HG03060 (cell line): ENCODE data around the gene PLEKHM3.

Experiments
- ATAC-seq: cut with Tn5 transposase; IDR thresholded peaks from one replicate; pipeline ENCODE4 v1.9.1; 2021; ENCODE audit warnings: low read depth, moderate number of reproducible peaks; ENCODE audit not compliant: unreplicated experiment

The PLEKHM3 gene

DNA sequence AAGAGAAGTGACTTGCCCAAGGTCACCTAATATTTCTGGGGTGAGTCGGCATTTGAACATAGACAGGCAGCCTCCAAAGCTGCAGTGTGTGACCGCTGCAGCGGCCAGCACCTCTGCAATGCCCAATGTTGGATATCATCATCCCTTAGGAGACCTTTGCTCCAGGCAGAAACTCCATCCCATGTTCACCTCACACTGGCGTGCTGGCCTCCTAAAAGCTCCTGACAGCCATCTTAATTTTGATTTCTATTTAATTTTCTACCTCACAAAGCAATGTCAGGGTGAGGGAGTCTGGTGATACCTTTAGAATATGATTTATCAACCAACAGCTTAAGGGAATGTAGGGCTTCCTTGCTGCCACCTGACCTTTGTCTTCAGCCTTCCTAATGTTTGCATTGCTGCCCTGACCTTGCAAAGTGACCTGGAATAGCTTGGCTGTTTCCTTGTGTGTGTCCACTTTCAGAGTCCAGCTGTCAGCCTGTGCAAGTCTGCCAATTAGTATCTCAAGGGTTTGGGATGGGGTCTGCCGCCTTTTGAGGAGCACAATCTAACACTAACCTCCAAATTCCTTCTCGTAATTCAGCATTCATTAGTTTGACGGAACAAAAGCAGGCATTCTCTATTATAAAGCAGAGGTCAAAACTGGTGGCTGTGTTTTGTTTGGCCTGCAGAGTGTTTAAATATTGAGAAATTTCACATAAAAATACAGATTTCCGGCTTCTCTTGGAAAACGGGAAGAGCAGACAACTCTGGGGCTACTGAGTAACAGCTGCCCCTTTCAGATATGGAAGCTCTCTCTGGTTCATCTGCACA is 127.6 kb downstream of the PLEKHM3 start:
- ATAC-seq = no peak

DNA sequence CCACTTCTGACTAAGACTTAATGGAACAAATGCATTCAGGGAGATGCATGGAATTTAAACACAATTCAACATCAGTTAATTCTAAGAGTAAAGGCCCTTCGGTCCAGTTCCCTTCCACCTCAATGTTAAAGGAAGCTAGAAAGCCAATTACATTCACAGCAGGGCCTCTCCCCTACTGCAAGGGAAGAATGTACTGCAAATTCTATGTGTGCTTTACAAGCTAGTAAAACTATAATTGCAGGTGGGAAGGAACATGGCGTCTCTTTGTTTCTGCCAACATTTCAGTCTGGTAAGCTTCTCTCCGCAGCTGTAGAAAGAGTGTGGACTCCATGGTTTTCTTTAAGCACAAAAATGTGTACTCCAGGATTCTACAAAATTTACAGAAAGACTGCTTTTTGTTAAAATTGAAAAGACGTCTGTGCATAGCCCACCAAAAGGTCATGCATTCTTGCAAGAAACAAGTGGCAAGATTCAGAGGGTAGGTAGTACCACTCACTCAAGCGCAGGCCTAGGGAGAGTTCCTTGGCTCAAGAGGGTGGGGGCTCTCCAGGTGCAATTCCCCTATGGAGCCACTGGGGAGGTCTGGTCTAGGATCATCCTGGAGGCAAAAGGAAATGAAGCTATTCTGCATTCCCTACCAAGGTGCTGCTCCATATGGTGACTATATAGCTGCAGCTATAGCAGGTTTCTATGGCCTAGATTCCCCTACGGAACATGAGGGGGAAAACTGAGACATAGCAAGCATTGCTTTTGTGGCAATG is 128.6 kb downstream of the PLEKHM3 start:
- no peak for ATAC-seq

DNA sequence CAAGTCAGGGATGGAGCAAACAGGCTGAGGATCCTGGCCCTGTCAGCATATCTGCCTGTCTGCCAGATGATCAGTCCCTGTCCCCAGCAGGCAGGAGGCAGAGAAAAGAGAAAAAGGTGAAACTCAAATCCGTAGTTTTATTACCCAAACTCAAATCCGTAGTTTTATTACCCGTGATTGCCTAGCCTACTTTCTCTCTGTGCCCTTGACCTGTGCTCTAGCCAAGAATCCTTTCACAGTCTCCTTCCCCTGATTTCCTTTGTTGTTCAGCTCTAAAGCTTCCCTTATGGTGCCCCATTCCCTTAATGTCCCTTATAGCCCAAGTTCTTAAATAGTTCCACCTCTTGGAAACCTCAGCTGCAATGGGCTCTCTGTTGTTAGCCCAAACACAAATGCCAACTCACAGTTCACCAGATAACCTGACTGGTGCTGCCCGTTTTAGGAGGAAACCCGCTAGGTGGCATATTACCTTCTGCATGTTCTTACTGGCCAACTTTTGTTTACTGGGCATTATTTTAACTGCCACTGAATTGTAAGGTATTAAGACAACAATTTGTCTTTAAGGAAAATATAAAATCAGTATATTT is 130.0 kb downstream of the PLEKHM3 start:
- ATAC-seq = no peak

DNA sequence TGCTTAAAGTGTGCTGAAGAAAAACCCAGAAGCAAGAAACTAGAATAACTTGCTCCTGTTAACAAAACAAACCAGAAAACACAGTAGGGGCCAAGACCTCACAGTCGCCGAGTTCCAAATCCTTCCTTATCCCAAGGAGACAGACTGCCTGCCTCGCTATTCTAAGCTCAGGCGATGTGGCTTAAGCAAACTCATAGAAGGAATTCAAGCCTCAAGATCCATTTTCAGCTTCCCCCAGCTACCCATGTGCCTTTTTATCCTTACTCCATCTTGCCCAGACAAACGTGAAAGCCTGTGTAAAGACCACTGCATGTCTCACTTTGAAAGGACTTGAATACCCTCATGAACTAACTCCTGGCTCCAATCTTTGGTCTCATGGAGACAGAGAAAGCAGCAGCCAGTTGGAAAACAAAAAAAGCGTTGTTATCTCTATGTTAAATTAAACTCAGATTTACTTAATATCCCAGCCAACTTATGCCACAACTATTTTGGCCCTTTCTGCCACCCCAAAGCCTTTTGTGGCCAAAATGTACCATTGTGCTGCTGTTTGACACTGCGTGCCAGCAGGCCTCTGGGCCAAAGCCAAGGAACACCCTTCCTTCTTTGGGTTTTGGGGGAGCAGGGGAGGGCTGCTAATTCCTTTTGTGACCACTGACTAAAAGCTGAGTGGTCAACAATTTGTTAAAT is 132.5 kb downstream of the PLEKHM3 start:
- no peak for ATAC-seq

DNA sequence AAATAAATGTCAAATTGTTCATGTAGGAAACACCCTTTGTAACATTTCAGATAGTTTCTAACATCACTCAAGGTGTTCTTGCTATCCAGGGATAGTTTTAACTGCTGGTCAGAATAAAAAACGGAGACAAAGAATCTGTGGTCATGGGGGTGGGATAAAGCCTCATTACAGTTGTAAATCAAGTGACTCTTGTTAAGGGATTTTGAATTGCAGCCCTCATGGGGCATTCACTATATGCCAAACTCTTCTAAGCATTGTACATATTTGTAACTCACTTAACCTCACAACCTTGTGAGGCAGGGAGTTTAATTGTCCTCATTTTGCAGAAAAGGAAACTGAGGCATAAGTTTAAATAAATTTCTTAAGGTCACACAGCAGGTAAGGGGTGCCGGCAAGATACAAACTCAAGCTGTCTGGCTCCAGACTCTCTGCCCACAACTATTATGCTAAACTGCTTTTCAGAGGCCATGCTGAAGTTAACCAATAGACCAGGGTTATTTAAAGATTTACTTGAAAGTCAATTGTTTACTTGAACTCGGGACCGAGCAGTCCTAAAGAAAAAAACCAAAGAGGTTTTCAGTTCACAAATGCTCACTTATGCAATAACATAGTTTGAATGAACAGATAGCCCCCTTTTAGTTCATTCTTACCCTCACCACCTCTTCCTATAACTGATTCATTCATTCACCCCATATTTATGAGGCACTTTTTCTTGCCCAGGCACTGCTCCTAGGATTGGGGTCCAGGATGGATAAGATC is 134.1 kb downstream of the PLEKHM3 start:
- no peak for ATAC-seq

DNA sequence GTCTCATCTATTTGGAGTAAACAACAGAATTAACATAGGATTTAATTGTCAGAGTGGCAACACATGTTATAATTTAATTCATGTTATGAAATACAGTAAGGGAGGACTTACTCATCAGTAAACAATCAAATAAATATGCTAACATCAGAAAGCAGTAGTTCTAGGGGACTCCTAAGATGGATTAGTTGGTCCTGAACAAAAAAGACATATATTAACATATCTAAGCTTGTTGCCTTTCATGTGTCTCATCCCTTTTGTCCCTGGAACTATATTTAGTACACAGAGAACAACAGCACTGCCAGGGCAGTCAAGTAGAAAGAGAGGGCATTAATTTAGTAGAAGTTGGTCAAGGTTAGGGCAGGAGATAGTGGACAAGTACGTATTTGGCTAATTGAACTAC is 137.8 kb downstream of the PLEKHM3 start:
- ATAC-seq = no peak

DNA sequence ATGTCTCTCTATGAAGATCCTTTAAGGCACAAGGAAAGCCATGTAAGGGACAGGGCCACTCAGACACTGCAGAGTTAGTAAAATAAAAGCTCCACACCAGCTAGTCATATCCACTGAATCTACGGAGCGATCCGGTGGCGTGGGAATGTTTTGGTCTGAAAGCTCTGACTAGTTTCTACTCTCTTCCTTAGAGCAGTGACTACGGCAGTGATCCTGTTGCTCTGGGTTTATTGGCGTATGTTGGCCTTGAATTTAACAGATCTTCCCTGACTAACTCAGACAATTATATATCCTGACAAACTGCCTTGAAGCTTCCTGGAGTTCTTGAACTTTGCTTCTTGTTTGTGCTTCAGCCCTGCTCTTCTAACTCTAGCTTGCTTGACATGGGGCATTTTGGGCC is 140.3 kb downstream of the PLEKHM3 start:
- no peak for ATAC-seq

DNA sequence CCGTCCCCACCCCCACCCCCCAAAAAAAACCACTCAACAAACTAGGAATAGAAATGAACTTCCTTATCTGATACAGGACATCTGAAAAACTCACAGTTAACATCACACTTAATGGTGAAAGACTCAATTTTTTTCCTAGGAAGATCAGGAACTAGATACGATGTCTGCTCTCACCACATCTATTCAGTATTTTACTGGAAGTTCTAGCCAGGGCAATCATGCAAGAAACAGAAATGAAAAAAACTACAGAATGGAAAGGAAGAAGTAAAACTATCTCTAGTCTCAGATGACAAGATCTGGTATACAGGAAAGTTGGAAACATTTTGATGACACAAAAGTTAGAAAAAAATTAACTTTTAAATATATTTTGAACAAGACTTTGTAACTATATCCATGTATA is 141.2 kb downstream of the PLEKHM3 start:
- ATAC-seq = no peak

DNA sequence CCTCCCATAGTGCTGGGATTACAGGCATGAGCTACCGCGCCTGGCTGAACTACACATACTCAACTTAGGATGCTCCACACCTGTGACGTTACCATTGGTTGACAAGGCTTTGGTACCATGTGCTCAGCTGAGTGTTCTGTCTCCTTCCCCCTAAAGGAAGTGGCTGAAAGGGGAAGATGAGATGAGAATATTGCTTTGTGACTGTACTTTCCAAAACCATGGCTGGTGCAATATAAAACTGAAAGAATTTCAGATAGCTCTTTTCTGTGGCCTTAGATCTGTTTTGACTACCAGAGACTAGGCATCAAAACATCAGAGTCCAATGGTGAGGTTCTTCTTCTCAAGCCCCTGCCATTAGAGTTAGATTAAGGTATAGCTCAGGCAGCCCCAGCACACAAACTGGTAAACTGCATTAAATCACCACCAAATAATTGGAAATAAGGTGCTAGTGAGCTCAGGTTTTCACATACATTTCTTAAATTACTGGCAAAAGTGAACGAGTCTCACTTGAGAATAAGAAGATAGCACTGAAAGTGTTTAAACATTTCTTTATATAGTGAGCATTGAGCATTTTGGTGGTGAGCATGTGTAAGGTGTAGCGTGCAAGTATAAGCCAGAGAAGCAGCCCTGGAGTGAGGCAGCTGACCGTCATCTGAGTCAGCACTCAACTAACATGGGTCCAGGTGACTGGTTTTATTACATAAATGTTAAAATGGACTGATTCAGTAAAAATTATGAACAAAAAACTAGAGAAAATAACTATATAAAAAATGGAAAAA is 142.1 kb downstream of the PLEKHM3 start:
- no peak for ATAC-seq

DNA sequence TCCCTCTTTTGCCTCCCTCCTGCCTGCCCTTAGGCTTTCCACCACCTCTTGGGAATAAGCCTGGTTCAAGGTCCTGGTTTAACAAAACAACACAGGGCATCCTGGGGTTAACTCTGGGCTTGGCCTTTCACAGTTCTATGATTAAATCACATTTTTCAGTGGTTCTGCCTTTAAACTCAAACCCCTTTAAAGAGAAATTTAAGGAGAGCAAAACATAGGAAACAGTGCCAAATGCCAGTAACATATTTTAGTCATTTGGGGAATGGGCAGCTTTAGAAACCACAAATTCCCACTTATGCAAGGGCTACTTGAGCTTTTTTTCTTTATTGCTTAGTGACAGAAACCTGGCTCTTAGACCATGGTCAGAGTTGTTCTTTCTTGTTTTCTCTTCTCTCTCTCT is 143.4 kb downstream of the PLEKHM3 start:
- ATAC-seq = no peak

DNA sequence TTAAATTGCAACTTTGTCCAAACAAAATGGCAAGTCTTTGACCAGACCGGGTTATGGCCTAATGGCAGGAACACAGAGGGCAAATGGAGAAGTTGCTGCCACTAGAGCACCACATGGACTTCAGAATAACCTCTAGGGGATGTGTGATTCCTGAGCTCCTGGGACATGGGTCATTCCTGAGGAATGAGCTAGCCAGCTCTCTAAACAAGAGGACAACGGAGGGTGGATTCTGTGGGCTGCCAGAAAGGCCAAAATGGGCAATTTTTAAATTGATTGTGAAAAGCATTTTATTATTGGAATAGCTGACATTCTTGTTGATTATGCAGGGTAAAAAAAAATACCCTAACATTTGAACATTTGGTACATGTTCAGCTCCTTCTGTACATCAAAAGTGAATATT is 145.8 kb downstream of the PLEKHM3 start:
- no peak for ATAC-seq

DNA sequence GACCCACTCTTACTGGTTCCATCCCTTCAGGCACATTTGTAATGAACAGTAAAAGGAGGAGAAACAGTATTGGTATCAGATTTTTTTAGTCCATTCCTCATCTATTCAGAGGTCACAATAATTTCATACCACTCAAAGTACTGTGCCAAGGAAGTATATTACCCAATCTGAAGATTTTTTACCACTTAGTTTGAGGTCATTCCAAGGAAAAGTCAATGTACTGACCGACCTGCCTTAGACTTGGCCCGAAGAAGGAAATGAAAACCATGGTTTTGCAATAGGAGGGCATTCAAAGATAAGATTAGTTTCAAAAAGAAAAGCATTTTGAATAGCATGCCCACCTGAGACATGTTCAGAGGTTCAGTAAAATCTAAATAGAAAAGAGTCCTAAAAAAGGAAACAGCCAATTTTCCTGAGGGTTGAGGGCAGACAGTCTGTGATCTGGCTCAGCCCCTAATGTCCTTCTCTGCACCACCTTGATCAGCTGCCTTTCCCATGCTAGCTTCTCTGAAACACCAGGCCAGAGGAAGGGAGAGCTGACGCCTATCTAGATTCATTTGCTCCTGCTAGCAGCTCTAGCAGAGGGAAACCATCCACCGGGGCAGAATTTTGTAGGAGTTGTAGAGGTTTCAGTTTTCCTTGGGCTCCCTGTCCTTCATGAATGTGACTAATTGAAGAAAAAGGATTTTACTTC is 148.3 kb downstream of the PLEKHM3 start:
- ATAC-seq = no peak

DNA sequence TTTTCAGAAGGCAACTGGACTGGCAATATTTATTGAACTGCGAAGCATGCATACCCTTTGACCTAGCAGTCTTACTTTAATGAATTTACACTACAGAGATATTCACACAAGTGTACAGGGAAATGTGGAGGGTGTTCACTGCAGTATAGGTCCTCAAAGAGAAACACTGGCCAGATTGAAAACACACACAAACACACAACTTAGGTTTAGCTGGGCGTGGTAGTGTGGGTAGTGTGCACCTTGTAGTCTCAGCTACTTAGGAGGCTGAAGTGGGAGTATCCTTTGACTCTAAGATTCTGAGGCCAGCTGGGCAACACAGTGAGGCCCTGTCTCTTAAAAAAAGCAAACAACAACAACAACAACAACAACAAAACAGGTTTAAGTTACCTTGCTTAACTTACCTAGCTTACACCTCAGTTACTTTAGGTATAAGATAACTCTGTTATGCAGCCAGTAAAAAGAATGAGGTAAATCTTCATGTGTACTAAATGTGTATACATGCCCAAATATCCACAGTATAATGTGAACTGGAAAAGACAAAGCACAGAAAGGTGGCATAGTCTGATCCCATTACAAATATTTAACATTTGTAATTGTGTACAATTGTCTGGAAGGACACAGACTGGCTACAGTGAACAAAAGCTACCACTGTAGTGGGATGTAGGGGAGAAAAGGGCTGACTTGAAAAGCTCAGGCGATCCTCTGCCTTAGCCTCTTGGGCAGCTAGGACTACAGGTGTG is 149.7 kb downstream of the PLEKHM3 start:
- no peak for ATAC-seq

DNA sequence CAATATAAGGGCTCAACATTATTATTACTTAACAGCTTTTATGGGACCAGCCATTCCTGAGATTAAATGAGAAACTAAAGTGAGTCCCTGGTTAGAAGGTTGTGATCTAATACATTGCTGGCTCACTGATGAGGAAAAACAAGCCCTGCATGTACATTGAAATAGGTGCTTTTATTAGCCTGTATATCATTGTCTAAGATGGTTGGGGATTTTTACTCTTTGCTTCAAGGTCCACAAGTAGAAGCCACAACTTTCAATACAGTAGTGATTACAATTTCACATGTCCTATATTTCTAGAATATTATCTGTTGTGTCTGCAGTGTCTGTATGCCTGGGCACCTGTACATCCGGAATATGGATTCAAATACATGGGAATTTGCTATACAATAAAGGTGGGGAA is 151.5 kb downstream of the PLEKHM3 start:
- no peak for ATAC-seq

DNA sequence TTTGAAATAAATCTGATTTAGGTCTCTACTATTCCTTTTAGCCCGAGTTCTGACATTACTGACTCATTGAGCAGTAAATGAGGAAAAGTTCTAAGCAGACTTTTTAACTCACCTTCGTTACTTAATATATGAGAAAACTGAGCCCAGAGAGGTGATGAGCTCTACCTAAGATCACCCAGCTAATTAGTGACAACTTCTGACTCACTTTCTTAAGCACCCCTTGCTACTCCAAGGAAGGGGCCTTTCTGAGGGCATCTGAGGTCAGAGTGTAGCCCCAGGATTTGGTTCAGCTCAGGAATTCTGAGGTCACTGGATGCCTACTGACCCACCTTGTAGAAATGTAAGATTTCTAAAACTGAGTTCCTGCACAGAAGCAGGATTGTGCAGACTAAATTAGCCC is 153.4 kb downstream of the PLEKHM3 start:
- ATAC-seq = no peak

DNA sequence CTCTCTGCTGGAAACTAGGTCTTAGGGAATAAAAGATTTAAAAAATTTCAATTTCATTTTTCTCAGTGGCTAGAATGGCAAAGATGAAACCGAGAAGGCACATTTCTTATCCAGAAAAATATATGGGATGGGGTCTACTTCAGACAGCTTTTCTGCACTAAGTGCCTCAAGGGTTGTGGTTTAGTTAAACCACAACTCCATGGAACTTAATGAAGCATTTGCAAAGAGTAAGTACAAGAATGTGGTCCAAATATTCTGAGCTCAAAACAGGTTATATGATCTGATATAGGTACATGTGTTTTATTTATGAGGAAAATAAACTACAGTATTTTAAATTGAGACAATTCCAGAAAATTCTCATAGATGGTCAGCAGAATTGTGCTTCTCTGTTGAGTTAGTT is 153.8 kb downstream of the PLEKHM3 start:
- no peak for ATAC-seq

DNA sequence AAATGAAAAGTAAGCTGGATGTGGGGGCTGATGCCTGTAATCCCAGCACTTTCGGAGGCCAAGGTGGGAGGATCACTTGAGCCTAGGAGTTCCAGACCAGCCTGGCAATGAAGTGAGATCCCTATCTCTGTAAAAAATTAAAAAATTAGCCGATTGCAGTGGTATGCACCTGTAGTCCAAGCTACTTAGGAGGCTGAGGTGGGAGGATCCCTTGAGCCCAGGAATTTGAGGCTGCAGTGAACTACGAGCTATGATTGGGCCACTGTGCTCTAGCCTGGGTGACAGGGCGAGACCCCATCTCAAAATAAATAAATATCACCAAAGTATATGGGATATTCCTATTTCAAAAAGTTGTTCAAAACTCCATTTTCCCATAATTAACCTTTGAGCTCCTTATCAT is 154.5 kb downstream of the PLEKHM3 start:
- no peak for ATAC-seq
